ENCODE data around the gene DCAF11. TPM values are rescaled to one million over a fixed set of nuclear protein-coding genes. Genes with fewer than 3 reads are reported as not detected.

Gene DCAF11
- total and polyA plus RNA-seq, 2 of the 13 experiments (the other 11 are each of a cell fraction or from before 2014, with no cell fraction given) = 150 to 257 TPM

DNA sequence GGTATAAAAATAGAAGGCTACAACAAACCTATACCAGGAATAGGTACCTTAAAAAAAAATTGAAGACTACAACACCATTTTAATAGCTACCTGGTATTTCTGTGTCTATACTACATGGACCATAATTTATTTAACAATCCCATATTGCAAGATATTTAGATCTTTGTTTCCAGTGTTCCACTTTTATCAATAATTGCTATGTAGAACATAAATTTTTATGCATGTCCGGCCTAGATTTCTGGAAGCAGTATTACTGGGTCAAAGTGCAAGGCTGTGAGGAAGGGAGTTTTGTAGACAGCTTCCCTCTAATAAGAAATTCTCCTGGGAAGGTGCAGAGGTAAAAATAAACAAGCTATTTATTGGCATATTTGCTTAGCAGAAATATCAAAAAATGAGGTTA is 4.1 kb upstream of the DCAF11 start (continued):
- TF ChIP-seq, protein P1, sequence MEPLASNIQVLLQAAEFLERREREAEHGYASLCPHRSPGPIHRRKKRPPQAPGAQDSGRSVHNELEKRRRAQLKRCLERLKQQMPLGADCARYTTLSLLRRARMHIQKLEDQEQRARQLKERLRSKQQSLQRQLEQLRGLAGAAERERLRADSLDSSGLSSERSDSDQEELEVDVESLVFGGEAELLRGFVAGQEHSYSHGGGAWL (CRISPR knock-in tag; IDR thresholded peaks at IDR 0.05) = no peak
- TF ChIP-seq, protein P2, sequence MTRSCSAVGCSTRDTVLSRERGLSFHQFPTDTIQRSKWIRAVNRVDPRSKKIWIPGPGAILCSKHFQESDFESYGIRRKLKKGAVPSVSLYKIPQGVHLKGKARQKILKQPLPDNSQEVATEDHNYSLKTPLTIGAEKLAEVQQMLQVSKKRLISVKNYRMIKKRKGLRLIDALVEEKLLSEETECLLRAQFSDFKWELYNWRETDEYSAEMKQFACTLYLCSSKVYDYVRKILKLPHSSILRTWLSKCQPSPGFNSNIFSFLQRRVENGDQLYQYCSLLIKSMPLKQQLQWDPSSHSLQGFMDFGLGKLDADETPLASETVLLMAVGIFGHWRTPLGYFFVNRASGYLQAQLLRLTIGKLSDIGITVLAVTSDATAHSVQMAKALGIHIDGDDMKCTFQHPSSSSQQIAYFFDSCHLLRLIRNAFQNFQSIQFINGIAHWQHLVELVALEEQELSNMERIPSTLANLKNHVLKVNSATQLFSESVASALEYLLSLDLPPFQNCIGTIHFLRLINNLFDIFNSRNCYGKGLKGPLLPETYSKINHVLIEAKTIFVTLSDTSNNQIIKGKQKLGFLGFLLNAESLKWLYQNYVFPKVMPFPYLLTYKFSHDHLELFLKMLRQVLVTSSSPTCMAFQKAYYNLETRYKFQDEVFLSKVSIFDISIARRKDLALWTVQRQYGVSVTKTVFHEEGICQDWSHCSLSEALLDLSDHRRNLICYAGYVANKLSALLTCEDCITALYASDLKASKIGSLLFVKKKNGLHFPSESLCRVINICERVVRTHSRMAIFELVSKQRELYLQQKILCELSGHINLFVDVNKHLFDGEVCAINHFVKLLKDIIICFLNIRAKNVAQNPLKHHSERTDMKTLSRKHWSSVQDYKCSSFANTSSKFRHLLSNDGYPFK (CRISPR knock-in tag; IDR thresholded peaks at IDR 0.05; ENCODE audit: borderline replicate concordance) = no peak
- TF ChIP-seq, protein P3, sequence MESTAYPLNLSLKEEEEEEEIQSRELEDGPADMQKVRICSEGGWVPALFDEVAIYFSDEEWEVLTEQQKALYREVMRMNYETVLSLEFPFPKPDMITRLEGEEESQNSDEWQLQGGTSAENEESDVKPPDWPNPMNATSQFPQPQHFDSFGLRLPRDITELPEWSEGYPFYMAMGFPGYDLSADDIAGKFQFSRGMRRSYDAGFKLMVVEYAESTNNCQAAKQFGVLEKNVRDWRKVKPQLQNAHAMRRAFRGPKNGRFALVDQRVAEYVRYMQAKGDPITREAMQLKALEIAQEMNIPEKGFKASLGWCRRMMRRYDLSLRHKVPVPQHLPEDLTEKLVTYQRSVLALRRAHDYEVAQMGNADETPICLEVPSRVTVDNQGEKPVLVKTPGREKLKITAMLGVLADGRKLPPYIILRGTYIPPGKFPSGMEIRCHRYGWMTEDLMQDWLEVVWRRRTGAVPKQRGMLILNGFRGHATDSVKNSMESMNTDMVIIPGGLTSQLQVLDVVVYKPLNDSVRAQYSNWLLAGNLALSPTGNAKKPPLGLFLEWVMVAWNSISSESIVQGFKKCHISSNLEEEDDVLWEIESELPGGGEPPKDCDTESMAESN (CRISPR knock-in tag; conservative IDR thresholded peaks at IDR 0.05) = 0 out of 2 replicates have a peak, but pooled peaks have one; percentile 39
- TF ChIP-seq CC2D1A (CRISPR knock-in tag; IDR thresholded peaks at IDR 0.05) = peak; percentile 88
- TF ChIP-seq KLF6 (CRISPR knock-in tag; IDR thresholded peaks at IDR 0.05) = no peak
- TF ChIP-seq PPARG (CRISPR knock-in tag; conservative IDR thresholded peaks at IDR 0.05) = peak; percentile 44
- TF ChIP-seq NR2F6 (IDR thresholded peaks at IDR 0.05) = peak; percentile 17; the same call in 1 of the 2 replicates
- TF ChIP-seq NR2F6 (CRISPR knock-in tag; IDR thresholded peaks at IDR 0.05) = no peak
- TF ChIP-seq HOXA7 (CRISPR knock-in tag; IDR thresholded peaks at IDR 0.05) = no peak
- TF ChIP-seq ATF7-NPFF (CRISPR knock-in tag; IDR thresholded peaks at IDR 0.05; ENCODE audit: low read depth) = peak; percentile 73; the same call in 1 of the 2 replicates
- TF ChIP-seq, protein P4, sequence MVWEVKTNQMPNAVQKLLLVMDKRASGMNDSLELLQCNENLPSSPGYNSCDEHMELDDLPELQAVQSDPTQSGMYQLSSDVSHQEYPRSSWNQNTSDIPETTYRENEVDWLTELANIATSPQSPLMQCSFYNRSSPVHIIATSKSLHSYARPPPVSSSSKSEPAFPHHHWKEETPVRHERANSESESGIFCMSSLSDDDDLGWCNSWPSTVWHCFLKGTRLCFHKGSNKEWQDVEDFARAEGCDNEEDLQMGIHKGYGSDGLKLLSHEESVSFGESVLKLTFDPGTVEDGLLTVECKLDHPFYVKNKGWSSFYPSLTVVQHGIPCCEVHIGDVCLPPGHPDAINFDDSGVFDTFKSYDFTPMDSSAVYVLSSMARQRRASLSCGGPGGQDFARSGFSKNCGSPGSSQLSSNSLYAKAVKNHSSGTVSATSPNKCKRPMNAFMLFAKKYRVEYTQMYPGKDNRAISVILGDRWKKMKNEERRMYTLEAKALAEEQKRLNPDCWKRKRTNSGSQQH (CRISPR knock-in tag; IDR thresholded peaks at IDR 0.05; ENCODE audit: low read depth) = no peak
- TF ChIP-seq RXRA (CRISPR knock-in tag; IDR thresholded peaks at IDR 0.05) = no peak
- TF ChIP-seq ZBTB8A (CRISPR knock-in tag; IDR thresholded peaks at IDR 0.05; ENCODE audit: borderline replicate concordance, low read depth) = no peak
- TF ChIP-seq, protein P5, sequence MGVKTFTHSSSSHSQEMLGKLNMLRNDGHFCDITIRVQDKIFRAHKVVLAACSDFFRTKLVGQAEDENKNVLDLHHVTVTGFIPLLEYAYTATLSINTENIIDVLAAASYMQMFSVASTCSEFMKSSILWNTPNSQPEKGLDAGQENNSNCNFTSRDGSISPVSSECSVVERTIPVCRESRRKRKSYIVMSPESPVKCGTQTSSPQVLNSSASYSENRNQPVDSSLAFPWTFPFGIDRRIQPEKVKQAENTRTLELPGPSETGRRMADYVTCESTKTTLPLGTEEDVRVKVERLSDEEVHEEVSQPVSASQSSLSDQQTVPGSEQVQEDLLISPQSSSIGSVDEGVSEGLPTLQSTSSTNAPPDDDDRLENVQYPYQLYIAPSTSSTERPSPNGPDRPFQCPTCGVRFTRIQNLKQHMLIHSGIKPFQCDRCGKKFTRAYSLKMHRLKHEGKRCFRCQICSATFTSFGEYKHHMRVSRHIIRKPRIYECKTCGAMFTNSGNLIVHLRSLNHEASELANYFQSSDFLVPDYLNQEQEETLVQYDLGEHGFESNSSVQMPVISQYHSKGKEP (CRISPR knock-in tag; IDR thresholded peaks at IDR 0.05) = no peak
- 0 out of 2 replicates have a peak, but pooled peaks have one; percentile 9 for TF ChIP-seq RXRB (CRISPR knock-in tag; IDR thresholded peaks at IDR 0.05; ENCODE audit: borderline replicate concordance)
- TF ChIP-seq ARNT2 (CRISPR knock-in tag; IDR thresholded peaks at IDR 0.05; ENCODE audit: low read depth) = 0 out of 2 replicates have a peak, but pooled peaks have one; percentile 41
- TF ChIP-seq ZNF781 (CRISPR knock-in tag; IDR thresholded peaks at IDR 0.05; ENCODE audit: borderline replicate concordance, not compliant biosample characterization) = no peak
- no peak for TF ChIP-seq SNAI1 (CRISPR knock-in tag; IDR thresholded peaks at IDR 0.05; ENCODE audit: borderline replicate concordance)
- peak; percentile 32; the same call in 1 of the 2 replicates for TF ChIP-seq MTF2 (CRISPR knock-in tag; IDR thresholded peaks at IDR 0.05; ENCODE audit: borderline replicate concordance)
- peak; percentile 24; the same call in 1 of the 2 replicates for TF ChIP-seq ZNF879 (CRISPR knock-in tag; IDR thresholded peaks at IDR 0.05)
- TF ChIP-seq SP2 (CRISPR knock-in tag; IDR thresholded peaks at IDR 0.05) = no peak
- TF ChIP-seq FOXA3 (CRISPR knock-in tag; IDR thresholded peaks at IDR 0.05) = peak; percentile 30; the same call in 1 of the 2 replicates
